ENCODE data around the gene POLQ.

GRCh38 chr3:121424549-121424948 is 121.2 kb downstream of the POLQ start:
- TF ChIP-seq, protein P1, sequence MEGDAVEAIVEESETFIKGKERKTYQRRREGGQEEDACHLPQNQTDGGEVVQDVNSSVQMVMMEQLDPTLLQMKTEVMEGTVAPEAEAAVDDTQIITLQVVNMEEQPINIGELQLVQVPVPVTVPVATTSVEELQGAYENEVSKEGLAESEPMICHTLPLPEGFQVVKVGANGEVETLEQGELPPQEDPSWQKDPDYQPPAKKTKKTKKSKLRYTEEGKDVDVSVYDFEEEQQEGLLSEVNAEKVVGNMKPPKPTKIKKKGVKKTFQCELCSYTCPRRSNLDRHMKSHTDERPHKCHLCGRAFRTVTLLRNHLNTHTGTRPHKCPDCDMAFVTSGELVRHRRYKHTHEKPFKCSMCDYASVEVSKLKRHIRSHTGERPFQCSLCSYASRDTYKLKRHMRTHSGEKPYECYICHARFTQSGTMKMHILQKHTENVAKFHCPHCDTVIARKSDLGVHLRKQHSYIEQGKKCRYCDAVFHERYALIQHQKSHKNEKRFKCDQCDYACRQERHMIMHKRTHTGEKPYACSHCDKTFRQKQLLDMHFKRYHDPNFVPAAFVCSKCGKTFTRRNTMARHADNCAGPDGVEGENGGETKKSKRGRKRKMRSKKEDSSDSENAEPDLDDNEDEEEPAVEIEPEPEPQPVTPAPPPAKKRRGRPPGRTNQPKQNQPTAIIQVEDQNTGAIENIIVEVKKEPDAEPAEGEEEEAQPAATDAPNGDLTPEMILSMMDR (IDR thresholded peaks at IDR 0.05), result no peak
- no peak for TF ChIP-seq POLR2A (IDR thresholded peaks at IDR 0.05)
